HepG2 (cell line): ENCODE measurements around the gene SEC14L1. TPM values are rescaled to one million over a fixed set of nuclear protein-coding genes. Genes with fewer than 3 reads are reported as not detected.

Experiments
- AHR ChIP-seq: IDR thresholded peaks from 2 replicates; pipeline ENCODE4 v1.6.1; 2018; ENCODE audit warnings: missing genetic modification reagents, missing compliant biosample characterization
- ARID4A ChIP-seq: sonication (generic); formaldehyde crosslinking; IDR thresholded peaks from 2 replicates; pipeline ENCODE4 v1.5.0; 2020; ENCODE audit warnings: mild to moderate bottlenecking, missing genetic modification reagents, borderline replicate concordance
- EED ChIP-seq: sonication (generic); formaldehyde crosslinking; IDR thresholded peaks from 2 replicates; pipeline ENCODE4 v1.5.0; 2020; ENCODE audit warnings: mild to moderate bottlenecking, missing genetic modification reagents
- FOXP1 ChIP-seq, 2 experiments: fragments of 450-650 bp in 1 of 2; IDR thresholded peaks; 2 replicates each; pipeline ENCODE4 v1.6.1; 2017 to 2018; ENCODE audit warnings: antibody characterized with exemption in 1 of 2
- KLF9 ChIP-seq: IDR thresholded peaks from 2 replicates; pipeline ENCODE4 v1.6.1; 2016; ENCODE audit warnings: low read depth
- MLLT10 ChIP-seq: sonication (generic); formaldehyde crosslinking; IDR thresholded peaks from 2 replicates; pipeline ENCODE4 v1.4.0; 2020; ENCODE audit warnings: missing genetic modification reagents
- MYC ChIP-seq: sonication (generic); formaldehyde crosslinking; IDR thresholded peaks from 2 replicates; pipeline ENCODE4 v1.9.0; 2021; ENCODE audit warnings: missing genetic modification reagents, borderline replicate concordance
- SNAI1 ChIP-seq: sonication (generic); formaldehyde crosslinking; IDR thresholded peaks from 2 replicates; pipeline ENCODE4 v1.5.0; 2020; ENCODE audit warnings: mild to moderate bottlenecking, missing genetic modification reagents, borderline replicate concordance
- SRF ChIP-seq: IDR thresholded peaks from 2 replicates; pipeline ENCODE4 v1.6.1; 2011; ENCODE audit warnings: mild to moderate bottlenecking, low read depth, low read length, moderate library complexity
- TIGD3 ChIP-seq: sonication (generic); formaldehyde crosslinking; IDR thresholded peaks from 2 replicates; pipeline ENCODE4 v1.5.1; 2020; ENCODE audit warnings: mild to moderate bottlenecking, missing genetic modification reagents, borderline replicate concordance
- TMF1 ChIP-seq: sonication (generic); formaldehyde crosslinking; IDR thresholded peaks from 2 replicates; pipeline ENCODE4 v1.8.1; 2022; ENCODE audit warnings: low read depth, missing genetic modification reagents
- TRIM24 ChIP-seq: sonication (generic); formaldehyde crosslinking; IDR thresholded peaks from 2 replicates; pipeline ENCODE4 v1.8.0; 2022; ENCODE audit warnings: mild to moderate bottlenecking, missing genetic modification reagents
- ZFP82 ChIP-seq: sonication (generic); formaldehyde crosslinking; IDR thresholded peaks from 2 replicates; pipeline ENCODE4 v1.5.1; 2020; ENCODE audit warnings: mild to moderate bottlenecking, missing genetic modification reagents, borderline replicate concordance
- polyA plus RNA-seq, 8 experiments: library from polyadenylated mRNA; depleted of rRNA in 3 of 8; stranded (reverse) in 7 of 8; unstranded in 1 of 8; fragments of >200 nt; fragmentation: Illumina TruSeq in 4 of 8; extraction: Trizol in 4 of 8; gene quantifications; 2 replicates each; pipeline versions ENCODE4 v1.2.1 to v1.2.3, GENCODE V29; 2011 to 2016; ENCODE audit warnings: low read depth in 4 of 8, missing spikeins in 1 of 8, mixed read lengths in 1 of 8; ENCODE audit not compliant: insufficient read depth in 1 of 8
- total RNA-seq, 5 experiments: library from RNA; depleted of rRNA; stranded (reverse); fragments of >200 nt; fragmentation: Illumina TruSeq; extraction: Trizol; gene quantifications; 2 replicates each; pipeline ENCODE4 v1.2.3, GENCODE V29; 2016; ENCODE audit warnings: low read depth in 1 of 5
- TF ChIP-seq, protein P1 (sequence below), 2 experiments: IDR thresholded peaks; 2 replicates each; pipeline ENCODE4 v1.6.1; 2011 to 2012; ENCODE audit warnings: low read length in 2 of 2, borderline replicate concordance in 1 of 2, low read depth in 1 of 2, mild to moderate bottlenecking in 1 of 2, moderate library complexity in 1 of 2
- TF ChIP-seq, protein P2 (sequence below): sonication (generic); formaldehyde crosslinking; IDR thresholded peaks from 2 replicates; pipeline ENCODE4 v1.4.0; 2020; ENCODE audit warnings: missing genetic modification reagents, borderline replicate concordance

Gene SEC14L1
- total and polyA plus RNA-seq, 2 of the 13 experiments (the other 11 are each of a cell fraction or from before 2014, with no cell fraction given), result 26.3 to 43.9 TPM

- TF ChIP-seq ARID4A (CRISPR knock-in tag), result peak; percentile 39; the same call in 1 of the 2 replicates
- no peak for TF ChIP-seq SRF
- TF ChIP-seq TMF1 (CRISPR knock-in tag), result no peak
- no peak for TF ChIP-seq ZFP82 (CRISPR knock-in tag)
- TF ChIP-seq, protein P1, sequence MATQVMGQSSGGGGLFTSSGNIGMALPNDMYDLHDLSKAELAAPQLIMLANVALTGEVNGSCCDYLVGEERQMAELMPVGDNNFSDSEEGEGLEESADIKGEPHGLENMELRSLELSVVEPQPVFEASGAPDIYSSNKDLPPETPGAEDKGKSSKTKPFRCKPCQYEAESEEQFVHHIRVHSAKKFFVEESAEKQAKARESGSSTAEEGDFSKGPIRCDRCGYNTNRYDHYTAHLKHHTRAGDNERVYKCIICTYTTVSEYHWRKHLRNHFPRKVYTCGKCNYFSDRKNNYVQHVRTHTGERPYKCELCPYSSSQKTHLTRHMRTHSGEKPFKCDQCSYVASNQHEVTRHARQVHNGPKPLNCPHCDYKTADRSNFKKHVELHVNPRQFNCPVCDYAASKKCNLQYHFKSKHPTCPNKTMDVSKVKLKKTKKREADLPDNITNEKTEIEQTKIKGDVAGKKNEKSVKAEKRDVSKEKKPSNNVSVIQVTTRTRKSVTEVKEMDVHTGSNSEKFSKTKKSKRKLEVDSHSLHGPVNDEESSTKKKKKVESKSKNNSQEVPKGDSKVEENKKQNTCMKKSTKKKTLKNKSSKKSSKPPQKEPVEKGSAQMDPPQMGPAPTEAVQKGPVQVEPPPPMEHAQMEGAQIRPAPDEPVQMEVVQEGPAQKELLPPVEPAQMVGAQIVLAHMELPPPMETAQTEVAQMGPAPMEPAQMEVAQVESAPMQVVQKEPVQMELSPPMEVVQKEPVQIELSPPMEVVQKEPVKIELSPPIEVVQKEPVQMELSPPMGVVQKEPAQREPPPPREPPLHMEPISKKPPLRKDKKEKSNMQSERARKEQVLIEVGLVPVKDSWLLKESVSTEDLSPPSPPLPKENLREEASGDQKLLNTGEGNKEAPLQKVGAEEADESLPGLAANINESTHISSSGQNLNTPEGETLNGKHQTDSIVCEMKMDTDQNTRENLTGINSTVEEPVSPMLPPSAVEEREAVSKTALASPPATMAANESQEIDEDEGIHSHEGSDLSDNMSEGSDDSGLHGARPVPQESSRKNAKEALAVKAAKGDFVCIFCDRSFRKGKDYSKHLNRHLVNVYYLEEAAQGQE (IDR thresholded peaks at IDR 0.05; ENCODE audit: borderline replicate concordance in 1 of 2, low read depth in 1 of 2, low read length in 2 of 2), result no peak
- no peak; the same call in 1 of the 2 replicates for TF ChIP-seq KLF9 (CRISPR knock-in tag)
- TF ChIP-seq MLLT10 (CRISPR knock-in tag), result no peak
- TF ChIP-seq SNAI1 (CRISPR knock-in tag), result no peak
- no peak for TF ChIP-seq TIGD3 (CRISPR knock-in tag)
- TF ChIP-seq MYC (CRISPR knock-in tag), result no peak
- no peak for TF ChIP-seq EED (CRISPR knock-in tag)
- TF ChIP-seq TRIM24 (CRISPR knock-in tag), result no peak
- 0 out of 2 replicates have a peak, but pooled peaks have one; percentile 27 for TF ChIP-seq AHR (CRISPR knock-in tag)
- TF ChIP-seq, protein P2, sequence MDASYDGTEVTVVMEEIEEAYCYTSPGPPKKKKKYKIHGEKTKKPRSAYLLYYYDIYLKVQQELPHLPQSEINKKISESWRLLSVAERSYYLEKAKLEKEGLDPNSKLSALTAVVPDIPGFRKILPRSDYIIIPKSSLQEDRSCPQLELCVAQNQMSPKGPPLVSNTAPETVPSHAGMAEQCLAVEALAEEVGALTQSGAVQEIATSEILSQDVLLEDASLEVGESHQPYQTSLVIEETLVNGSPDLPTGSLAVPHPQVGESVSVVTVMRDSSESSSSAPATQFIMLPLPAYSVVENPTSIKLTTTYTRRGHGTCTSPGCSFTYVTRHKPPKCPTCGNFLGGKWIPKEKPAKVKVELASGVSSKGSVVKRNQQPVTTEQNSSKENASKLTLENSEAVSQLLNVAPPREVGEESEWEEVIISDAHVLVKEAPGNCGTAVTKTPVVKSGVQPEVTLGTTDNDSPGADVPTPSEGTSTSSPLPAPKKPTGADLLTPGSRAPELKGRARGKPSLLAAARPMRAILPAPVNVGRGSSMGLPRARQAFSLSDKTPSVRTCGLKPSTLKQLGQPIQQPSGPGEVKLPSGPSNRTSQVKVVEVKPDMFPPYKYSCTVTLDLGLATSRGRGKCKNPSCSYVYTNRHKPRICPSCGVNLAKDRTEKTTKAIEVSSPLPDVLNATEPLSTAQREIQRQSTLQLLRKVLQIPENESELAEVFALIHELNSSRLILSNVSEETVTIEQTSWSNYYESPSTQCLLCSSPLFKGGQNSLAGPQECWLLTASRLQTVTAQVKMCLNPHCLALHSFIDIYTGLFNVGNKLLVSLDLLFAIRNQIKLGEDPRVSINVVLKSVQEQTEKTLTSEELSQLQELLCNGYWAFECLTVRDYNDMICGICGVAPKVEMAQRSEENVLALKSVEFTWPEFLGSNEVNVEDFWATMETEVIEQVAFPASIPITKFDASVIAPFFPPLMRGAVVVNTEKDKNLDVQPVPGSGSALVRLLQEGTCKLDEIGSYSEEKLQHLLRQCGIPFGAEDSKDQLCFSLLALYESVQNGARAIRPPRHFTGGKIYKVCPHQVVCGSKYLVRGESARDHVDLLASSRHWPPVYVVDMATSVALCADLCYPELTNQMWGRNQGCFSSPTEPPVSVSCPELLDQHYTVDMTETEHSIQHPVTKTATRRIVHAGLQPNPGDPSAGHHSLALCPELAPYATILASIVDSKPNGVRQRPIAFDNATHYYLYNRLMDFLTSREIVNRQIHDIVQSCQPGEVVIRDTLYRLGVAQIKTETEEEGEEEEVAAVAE (CRISPR knock-in tag), result peak; percentile 73
- no peak for TF ChIP-seq FOXP1 (IDR thresholded peaks at IDR 0.05)
- peak; percentile 53; the same call in 1 of the 2 replicates for TF ChIP-seq FOXP1 (CRISPR knock-in tag; IDR thresholded peaks at IDR 0.05)
Observed at GRCh38 chr17:77208217-77208808, 67.5 kb downstream of the SEC14L1 start (continued).
